GM10266 (cell line): ENCODE results near the gene GPM6B.

Experiments used
- DNase-seq: peaks from one replicate; pipeline ENCODE4 v3.0.0; 2012; ENCODE audit errors: extremely low spot score
- CTCF ChIP-seq: IDR thresholded peaks from 2 replicates; pipeline ENCODE4 v1.5.1; 2012; ENCODE audit warnings: mild to moderate bottlenecking, low read depth; ENCODE audit not compliant: control insufficient read depth, insufficient read depth; ENCODE audit errors: missing control alignments

Gene GPM6B

GRCh38 chrX:13750204-13750603 lies 66.7 kb downstream of the GPM6B start:
- DNase-seq, result peak; percentile 5
- TF ChIP-seq CTCF, result peak; percentile 38

GRCh38 chrX:13748486-13748885 lies 68.4 kb downstream of the GPM6B start:
- DNase-seq, result no peak
- no peak for TF ChIP-seq CTCF

GRCh38 chrX:13747836-13748235 lies 69.1 kb downstream of the GPM6B start:
- TF ChIP-seq CTCF, result peak; percentile 39
- no peak for DNase-seq

- no peak for TF ChIP-seq CTCF
- DNase-seq, result peak; percentile 50
These were observed 74.3 kb downstream of the GPM6B start for GRCh38 chrX:13742397-13743176.

- no peak for TF ChIP-seq CTCF
- no peak for DNase-seq
These were observed 75.2 kb downstream of the GPM6B start for GRCh38 chrX:13741695-13742094.

- peak; percentile 78 for DNase-seq
- TF ChIP-seq CTCF, result no peak
These were observed 82.4 kb downstream of the GPM6B start, which contains the start of the genes OFD1 and TRAPPC2 for GRCh38 chrX:13734278-13735172. OFD1 (plus strand) TSS chrX:13734748; CDS start chrX:13735072, 324 bp downstream. TRAPPC2 (minus strand) TSS chrX:13734620; CDS start chrX:13719963, 14,657 bp downstream.
